Stimulated activated CD8-positive, alpha-beta memory T cell treated with anti-CD3 and anti-CD28 coated beads, Interleukin-7, amount 100 ng/mL, for 4 hours (primary cell): ENCODE data around the gene NRXN3.

ENCODE experiments used
- DNase-seq, 2 donors: peaks; one replicate each; pipeline ENCODE4 v3.0.0-alpha.2; 2020; ENCODE audit warnings: low read depth in 2 of 2

NRXN3 gene

GRCh38 chr14:78576437-78577166 lies 406.4 kb downstream of the NRXN3 start:
- no peak for DNase-seq

GRCh38 chr14:78581229-78581628 lies 411.1 kb downstream of the NRXN3 start:
- no peak for DNase-seq

- no peak for DNase-seq
Observed at GRCh38 chr14:78586681-78587080, 416.5 kb downstream of the NRXN3 start.

GRCh38 chr14:78588906-78589305 lies 418.7 kb downstream of the NRXN3 start:
- no peak for DNase-seq

- no peak for DNase-seq
Observed at GRCh38 chr14:78592616-78593219, 422.5 kb downstream of the NRXN3 start.

- DNase-seq, result no peak
Observed at GRCh38 chr14:78593949-78594348, 423.8 kb downstream of the NRXN3 start.

DNA sequence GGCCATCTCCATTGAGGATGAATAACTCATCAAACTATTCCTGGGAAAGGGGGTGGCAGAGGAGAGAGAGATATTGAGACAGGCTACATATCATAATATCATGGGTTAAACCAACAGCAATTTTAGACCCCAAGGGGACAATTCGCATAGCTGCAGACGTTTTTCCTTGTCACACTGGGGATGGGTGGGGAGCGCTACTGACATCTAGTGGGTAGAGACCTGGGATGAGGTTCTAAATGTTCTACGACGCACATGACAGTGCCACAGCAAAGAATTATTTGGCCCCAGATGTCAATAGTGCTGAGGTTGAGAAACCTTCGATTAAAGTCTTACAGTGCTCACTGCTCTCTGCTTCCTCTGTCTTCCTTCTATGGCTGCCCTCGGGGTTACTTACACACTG lies 425.6 kb downstream of the NRXN3 start:
- no peak for DNase-seq

DNA sequence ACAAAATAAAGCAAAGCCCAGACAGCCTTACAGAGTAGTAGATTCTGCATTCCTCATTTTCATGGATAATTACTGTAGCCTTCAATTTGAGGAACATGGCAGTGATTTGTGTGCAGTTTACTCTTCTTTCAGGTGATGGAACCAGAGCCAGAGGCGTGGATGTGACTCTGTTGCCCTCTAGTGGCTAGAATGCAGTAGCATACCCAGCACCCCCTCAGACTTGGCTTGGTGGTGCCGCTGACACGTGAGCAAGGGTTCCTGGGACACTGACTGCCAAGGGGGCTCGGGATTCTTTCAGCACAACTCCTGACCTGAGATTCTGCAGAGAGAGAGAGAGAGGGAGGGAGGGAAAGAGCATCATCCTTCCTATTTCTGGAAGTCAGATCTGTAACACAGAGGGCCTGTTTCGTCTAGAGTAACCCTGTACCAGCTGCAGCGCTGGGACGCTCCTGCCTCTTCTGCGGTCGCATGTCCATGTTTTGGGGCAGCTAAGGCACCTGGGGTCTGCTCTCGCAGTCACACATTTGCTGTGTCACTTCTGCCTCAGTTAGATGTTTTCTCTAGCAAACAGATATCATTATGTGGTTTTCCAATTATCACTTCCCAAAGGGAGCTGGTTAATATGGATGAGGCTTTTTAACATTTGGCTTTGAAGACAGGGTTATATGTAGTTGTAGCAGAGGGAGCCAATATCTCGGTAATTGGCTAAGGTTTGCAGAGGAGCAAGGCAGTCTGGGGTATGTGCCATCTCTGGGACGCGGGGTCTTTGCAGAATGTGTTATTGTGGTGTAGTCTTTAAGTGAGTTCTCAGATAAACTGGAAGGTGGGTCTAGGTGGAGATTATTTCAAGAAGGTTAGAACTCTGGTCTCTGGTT lies 428.1 kb downstream of the NRXN3 start:
- no peak for DNase-seq

- DNase-seq, result no peak
Observed at GRCh38 chr14:78605025-78605762, 435.0 kb downstream of the NRXN3 start.

DNA sequence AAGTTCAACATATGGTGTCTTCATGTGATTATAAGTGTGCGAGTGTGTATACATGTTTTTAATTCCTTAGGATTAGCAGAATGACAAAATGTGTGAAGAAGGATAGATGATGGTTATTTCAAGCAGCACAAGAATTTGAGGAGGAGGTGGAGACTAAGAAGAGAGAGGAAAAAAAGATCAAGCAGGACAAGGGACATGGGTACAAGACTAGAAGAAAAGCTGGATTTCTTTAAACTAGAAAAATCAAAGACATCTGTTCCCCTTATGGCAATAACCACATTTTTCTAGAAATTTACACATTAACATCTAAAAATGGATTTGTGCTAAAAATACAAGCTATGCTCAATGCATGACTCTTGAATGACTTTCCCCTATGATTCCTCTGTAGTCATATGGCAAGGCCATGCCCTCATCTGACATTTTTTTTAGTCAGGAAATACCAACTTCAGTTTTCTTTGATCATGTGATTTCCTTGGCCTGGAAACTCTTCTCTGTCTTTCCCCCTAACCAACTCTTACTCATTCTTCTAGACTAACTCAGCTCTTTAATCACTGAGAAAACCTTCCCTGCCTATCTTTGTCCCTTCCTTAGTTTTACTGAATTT lies 435.8 kb downstream of the NRXN3 start:
- DNase-seq, result no peak

DNA sequence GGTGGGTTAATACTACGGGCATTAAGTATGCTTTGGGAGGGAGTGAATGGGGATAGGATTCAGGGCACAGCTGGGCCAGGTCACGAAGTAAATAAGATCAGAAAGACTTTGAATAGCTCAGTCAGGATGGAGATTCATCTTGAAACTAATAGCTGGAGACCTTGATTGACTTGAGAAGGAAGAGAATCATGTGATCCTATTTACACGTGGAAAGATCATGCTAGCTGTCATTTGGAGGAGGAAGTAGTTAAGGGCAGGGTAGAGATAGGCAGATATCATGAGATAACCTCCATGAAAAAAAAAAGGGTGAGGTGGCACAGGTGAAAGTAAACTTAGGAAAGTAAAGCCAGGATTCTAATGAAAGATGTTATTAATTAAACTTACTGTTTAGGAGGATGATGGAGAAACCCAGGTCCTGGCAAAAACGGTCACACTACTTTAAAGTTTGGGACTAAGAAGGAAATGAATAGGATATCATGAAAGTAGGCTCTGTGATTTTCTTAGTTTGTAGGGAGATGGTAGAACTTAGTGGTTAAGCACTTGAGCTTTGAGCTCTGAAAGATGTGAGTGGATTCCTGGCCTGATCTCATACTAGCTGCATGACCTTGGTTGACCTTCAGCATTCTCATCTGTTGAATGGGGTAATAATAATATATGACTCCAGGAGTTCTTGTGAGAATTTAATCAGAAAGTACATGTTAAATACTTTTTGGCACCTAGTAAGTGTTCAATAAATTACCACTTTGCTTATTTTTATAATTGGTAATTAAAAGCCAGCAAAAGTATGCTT lies 439.0 kb downstream of the NRXN3 start:
- no peak for DNase-seq

GRCh38 chr14:78610994-78611393 lies 440.8 kb downstream of the NRXN3 start:
- no peak for DNase-seq

DNA sequence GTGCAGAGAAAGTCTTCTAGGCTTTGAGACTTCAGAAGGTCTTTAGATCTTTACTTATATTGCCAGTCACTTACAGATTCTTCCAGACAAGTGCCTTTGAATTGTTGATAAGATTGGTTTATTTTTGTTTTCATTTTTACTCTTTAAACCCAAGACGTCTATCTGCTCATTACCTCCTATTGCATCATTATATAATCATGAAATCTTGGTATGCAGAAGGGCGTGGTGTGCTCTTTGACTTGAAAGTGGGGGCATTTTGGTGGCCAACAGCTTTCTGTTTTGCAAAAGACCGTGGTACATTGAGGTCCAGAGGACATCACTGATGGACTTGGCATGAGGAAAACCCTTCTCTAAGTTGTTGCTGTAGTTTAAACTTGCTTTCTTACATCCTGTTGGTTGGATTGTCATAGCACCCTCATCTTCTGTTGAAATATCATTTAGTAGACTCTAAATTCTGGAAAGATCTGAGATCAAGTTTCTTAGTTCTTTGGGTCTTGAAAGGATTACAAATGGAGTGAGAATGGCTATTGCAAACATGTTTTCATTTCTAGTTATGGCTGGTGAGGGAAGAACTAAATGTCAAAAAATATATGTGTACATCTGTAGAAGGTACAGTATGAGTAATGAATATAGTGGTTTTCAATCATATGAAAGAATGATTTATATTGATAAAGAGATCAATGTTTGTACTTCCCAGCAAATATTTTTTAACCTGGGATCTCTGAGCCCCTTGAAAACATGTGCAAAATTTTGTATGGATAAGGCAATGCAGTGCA lies 441.8 kb downstream of the NRXN3 start:
- DNase-seq, result no peak

DNA sequence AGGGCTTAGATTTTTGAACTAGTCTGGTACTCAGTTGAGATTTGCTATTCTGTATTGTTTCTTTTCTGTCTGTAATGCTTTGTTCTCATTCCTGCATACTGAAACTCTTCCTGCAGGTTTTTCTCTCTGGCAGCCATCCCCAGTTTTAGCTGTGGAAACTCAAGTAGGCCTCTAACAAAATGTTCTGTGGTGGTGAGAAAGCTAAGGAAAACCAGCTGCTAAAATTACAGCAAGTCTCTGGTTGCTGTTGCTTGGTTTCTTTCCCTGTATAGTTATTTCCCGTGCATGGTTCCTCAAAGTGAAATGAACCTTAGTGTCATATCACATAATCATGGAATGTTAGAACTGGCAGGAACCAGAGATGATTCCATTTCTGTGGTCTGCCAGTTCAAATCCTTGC lies 442.5 kb downstream of the NRXN3 start:
- no peak for DNase-seq

DNA sequence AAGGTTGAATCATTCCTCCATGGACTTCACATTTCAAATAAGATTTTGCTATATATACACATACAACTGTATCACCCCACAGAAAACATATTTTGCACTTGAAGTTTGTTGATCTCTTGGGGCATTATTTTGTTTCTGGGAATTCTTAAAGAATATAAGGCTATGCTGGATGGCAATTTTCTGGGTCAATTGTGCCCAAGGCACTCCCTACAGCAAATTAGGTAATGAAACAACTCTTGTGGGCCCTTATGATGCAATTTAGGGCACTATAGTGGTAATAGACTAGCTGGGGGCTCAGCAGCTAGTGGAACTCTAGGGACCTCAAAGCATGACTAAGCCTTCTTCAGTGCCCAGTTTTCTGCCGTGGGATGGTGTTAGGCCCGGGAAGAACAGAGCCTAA lies 444.4 kb downstream of the NRXN3 start:
- no peak for DNase-seq

DNA sequence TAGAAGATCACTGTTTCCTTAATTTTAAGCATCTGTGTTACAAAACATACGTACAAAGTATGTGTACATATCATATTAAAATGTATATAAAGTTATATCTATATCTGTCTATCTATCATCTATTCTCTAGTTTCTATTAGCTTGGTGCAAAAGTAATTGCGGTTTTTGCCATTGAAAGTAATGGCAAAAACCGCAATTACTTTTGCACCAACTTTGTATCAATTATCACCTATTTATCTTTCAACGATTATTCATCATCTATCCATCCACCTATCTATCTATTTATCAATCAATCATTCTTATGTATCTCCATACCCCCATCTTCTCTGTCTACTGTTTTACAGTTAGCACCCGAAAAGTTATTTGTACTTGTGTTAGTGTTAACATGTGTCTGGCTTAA lies 447.6 kb downstream of the NRXN3 start:
- DNase-seq, result no peak

DNA sequence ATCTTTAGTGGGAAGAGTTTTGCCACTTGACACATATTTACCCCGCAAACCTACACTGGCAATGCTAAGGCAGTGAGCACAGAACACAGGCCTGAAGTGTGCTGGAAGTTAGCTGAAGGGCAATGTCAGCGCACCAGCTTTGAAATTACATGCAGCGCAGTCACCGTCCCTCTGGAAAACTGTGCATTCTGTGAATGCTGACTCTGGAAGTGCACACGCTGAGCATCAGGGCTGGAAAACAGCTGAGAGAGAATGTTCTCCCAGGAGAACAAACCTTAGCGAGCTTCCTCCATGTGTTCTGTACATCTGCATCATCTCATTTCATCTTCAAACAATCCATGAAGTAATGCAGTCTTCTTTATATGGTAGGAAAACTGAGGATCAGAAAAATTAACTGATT lies 448.2 kb downstream of the NRXN3 start:
- no peak for DNase-seq

DNA sequence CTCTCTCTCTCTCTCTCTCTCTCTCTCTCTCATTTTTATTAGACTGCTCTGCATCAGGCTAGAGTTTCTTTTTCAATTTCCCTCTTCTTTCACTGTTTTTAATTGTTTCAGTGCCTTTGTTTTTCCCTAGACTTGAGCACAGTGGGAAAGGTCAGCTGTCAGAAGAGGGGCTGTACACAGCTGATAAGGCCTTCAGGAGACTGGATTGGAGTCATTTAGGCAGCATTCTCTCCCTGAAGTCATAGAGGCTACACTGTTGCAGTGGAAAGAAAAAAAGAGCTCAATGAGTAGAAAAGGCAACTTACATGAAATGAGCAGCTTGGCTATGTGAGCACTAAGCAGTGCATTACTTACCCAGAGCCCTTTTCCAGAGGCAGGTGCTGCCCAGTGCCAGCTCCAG lies 456.9 kb downstream of the NRXN3 start:
- no peak for DNase-seq

- no peak for DNase-seq
Observed at GRCh38 chr14:78631551-78631950, 461.4 kb downstream of the NRXN3 start.

- DNase-seq, result no peak
Observed at GRCh38 chr14:78633752-78634151, 463.6 kb downstream of the NRXN3 start.
